NCI-H2171 (cell line): ENCODE results near the gene ANTKMT.
"Not testable (repeated sequence)": the region's sequence is repeated elsewhere in the genome, so short reads cannot be mapped to it uniquely, and the experiment has no call there.

Source experiments
- DNase-seq: peaks from one replicate; lab custom pipeline; 2025; lab: John Stamatoyannopoulos, UW

Gene ANTKMT

GRCh38 chr16:743794-744500, 23.0 kb downstream of the ANTKMT start:
- no peak for DNase-seq

DNA sequence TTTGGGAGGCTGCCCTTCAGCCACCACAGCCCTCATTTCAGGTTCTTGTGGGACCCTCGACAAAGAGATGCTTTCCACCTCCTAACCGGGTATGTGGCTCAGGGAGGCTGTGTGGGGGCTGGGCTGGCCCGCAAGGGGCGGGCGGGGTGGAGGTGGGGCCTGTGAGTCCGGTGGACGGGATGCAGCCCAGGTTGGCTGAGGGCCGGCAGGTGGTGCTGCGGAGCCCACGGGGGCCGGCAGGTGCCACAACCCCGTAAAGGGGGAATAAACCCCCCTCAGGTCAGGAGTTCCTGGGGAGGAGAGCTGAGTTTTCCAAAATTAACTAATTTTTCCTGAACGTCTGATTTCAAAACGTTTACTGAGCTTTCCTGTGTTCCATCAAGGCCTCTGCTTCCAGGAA, 24.8 kb downstream of the ANTKMT start:
- DNase-seq, result no peak

DNA sequence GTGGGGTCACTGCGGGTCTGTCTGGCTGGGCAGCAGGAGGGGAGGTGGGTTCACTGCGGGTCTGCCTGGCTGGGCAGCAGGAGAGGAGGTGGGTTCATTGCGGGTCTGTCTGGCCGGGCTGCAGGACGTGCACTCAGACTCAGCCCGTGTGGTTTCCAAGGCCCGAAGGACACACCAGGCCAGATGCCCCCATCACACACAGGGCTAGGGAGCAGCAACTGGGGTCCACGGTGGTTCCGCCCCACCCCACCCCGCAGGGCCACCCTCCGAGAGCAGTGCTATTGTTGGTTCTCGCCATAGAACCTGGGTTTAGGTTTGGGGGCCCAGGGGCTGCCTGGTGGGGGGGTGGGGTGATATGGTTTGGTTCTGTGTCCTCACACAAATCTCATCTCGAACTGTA, 25.7 kb downstream of the ANTKMT start:
- no peak for DNase-seq

- no peak for DNase-seq
Measured at GRCh38 chr16:747978-748746, 27.2 kb downstream of the ANTKMT start.

DNA sequence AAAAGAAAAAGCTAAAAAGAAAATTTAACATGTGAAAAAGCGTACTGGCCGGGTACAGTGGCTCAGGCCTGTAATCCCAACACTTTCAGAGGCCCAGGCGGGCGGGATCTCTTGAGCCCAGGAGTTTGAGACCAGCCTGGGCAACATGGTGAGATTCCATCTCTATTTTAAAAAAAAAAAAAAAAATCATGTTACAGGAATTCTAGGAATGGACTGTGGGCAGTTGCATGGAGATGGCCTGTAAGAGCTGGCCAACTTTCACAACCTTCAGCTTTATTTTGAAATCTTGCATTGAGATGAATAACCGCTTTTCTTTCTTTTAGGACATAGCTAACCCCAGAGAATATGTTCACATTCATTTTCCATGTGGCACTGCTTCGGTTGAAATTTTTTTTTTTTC, 28.1 kb downstream of the ANTKMT start:
- DNase-seq, result no peak

- no peak for DNase-seq
Measured at GRCh38 chr16:750485-750884, 29.5 kb downstream of the ANTKMT start.

DNA sequence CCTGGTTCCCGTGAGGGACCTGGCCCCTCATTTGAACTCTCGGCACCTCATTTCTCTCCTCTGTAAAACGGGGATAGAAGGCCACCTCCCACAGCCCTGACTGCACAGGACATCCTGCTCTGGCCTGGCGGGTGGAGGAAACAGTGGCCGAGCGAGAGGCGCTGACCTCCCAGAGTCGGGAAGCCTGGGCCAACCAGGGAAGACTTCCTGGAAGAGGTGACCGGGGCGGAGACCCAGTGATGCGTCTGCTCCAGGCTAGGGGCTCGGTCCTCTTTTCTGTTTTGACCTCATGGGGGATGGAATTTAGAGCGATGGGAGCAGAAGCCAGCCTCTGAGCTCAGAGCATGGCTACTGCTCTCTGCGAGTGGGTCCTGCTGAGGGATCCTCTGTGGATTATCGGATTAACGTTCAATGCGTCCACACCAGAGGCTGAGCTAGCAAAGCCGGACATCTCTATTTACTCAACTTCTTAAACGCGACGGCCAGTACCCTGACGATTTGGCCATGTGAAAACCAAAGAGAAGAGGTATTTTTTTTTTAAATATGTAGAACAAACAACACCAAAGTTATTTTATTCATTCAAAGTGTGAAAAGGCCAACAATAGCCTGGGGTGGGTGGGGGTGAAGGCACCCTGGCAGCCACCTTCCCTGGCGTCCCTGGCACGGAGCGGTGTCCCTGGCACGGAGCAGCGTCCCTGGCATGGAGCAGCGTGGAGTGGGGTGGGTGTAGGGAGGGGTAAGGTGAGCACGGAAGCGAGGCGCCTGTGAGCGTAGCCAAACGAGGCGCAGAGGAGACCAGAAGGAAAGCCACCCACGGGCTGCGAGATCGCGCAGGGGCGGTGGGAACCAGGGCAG, 30.4 kb downstream of the ANTKMT start:
- no peak for DNase-seq

- DNase-seq, result no peak
Measured at GRCh38 chr16:752007-752312, 31.0 kb downstream of the ANTKMT start.

- DNase-seq, result not testable (repeated sequence)
Measured at GRCh38 chr16:754121-754607, 33.2 kb downstream of the ANTKMT start.

- no peak for DNase-seq
Measured at GRCh38 chr16:754656-755055, 33.7 kb downstream of the ANTKMT start.

DNA sequence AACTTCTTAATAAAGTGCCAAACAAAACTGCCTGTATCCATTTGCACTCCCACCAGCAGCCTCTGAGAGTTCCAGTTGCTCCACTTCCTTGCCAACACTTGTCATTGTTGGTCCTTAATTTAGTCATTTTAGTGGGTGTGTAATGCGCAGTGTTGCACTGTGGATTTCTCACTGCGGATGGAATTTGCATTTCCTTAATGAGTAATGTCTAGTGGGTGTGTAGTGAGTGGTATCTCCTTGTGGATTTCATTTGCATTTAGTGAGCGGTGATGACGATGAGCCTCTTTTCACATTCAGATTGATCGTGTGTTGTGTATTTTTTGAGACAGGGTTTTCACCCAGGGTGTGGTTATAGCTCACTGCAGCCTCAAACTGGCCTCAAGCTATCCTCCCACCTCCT, 35.5 kb downstream of the ANTKMT start:
- DNase-seq, result no peak

- DNase-seq, result no peak
Measured at GRCh38 chr16:759110-759910, 38.4 kb downstream of the ANTKMT start.

DNA sequence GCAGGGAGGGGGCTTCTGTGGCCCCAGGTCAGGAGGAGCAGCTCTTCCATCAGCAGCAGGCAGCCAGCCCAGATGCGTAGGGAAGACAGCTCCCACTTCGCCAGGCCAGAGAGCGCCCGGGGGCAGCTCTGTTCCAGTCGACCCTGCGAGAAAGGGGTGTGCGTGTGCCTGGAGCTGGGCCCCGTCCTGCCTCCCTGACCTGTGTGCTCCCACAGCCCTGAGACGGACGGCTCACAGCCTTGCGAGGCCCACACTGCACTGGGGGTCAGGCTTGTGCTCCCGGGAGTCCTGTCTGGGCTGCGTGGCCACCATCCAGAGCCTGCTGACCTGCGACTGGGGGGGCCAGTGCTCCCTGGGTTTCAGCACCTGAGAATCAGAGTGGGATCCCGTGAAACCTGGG, 39.1 kb downstream of the ANTKMT start:
- no peak for DNase-seq

DNA sequence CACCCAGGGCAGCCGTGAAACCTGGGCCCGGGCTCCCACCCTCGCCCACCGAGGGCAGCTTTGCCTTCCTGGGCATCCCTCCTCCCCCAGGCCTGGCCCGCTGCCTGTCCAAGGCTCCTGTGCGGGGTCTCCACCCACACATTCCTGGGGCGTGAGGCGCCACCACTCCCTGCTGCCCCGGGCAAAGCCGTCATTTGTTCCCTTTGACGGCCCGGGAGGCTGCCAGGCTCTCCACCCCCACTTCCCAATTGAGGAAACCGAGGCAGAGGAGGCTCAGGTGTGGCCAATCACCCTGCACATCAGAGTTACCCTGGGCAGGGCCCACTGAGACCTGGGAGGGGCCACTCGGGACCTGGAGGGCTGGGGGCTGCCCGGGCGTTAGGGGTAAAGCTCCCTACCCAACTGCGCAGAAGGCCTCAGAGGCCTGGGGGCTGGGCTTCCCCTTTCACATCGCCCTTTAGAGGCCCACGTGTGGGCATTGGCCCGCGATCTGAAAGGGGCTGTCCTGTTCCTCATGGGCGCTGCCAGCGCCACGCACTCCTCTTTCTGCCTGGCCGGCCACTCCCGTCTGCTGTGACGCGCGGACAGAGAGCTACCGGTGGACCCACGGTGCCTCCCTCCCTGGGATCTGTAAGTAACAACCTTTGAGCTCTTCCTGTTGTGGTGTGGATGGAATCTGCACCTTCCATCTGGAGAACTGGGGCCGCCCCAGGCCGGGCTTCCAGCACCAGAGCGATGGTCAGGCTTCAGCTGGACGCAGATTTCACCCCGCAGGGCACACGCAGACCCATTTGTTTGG, 39.8 kb downstream of the ANTKMT start, which contains the start of gene MSLN:
MSLN (plus strand) TSS at position 190 of the 799 bp plus-strand sequence. CDS start 1,947 bp downstream, outside the sequence.
- DNase-seq, result no peak

GRCh38 chr16:761625-762513, 40.9 kb downstream of the ANTKMT start:
- DNase-seq, result no peak

DNA sequence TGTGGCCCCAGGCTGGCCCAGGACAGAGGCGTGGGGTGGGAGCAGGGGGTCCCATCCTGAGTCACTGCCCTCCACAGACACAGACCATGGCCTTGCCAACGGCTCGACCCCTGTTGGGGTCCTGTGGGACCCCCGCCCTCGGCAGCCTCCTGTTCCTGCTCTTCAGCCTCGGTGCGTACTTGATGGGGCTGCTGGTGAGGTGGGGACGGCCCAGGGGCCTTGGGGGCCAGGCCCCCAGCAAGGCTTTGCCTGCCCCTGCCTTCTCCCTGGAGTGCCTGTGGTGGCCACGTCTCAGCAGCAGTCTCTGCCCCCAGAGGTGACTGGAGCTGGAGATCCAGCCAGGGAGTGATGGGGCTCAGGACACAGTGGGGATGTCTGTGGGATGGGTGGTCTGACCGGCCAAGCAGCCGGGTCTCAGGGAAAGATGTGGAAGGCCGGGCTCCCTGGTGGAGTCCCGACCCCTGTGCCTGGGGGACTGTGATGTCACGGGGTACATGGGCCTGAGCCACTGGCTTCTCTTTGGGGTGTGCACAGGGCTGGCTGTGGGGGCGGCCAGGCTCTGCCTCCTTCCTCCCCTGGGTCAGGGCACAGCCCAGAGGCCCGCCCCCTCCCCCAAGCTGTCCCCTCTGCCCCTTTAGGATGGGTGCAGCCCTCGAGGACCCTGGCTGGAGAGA, 41.8 kb downstream of the ANTKMT start:
- DNase-seq, result no peak

- no peak for DNase-seq
Measured at GRCh38 chr16:763369-764183, 42.6 kb downstream of the ANTKMT start.

- no peak for DNase-seq
Measured at GRCh38 chr16:764184-764750, 43.3 kb downstream of the ANTKMT start.
